GM19395 (cell line): ENCODE measurements around the gene APC2.
"Not testable (repeated sequence)": the region's sequence is repeated elsewhere in the genome, so short reads cannot be mapped to it uniquely, and the experiment has no call there.

ENCODE experiments used
- ATAC-seq: cut with Tn5 transposase; IDR thresholded peaks from one replicate; pipeline ENCODE4 v1.9.1; 2021; ENCODE audit warnings: mild to moderate bottlenecking, moderate library complexity; ENCODE audit not compliant: unreplicated experiment

Gene APC2

DNA sequence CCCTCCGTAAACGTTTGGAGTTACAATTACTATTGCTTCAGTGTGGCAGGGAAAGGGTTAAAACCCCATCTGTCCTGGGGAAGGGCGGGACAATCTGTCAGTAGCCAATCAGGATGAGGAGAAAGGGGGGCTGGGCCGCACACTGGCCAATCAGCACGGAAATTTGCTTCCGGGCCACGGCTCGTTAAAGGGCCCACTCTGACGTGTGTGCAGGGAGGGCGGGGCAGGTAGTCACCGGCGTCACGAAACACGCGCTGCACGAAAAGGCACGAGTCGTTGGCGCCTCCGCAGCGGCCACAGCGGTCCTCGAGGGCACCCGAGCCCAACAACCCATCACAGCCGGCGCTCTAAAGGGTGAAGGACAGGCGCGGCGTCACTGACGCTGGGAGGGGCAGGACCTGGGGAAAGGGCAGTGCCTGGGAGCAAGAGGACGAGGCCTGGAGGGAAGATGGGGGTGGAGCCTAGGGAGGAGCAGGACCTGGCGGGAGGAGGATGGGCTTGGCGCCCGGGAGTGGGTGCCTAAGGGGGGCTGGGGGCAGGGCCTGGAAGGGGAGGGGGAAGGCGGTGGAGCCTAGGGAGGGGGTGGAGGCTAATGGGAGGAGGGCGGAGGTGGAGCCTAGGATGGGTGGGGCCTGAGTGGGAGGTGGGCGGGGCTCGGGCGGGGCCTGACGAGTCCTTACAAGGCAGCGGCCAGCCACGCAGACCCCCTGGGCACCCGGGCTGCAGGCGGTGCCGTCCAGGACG, 58.0 kb downstream of the APC2 start:
- ATAC-seq: no peak

DNA sequence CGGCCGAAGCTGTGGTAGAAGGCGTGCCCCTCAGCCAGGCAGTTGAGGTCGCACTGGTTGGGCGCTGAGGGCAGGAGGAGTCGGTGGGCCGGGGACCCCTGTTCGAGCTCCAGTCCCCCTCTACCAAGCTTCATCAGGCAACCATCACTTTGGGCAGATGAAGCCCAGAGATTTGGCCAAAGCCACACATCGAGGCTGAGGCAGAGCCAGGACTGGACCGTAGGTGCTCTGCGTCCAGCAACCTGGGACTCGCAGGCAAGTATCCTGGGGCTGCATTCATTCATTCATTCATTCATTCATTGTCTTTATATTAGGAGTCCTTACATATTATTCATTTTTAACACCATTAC, 58.6 kb downstream of the APC2 start:
- ATAC-seq: no peak

DNA sequence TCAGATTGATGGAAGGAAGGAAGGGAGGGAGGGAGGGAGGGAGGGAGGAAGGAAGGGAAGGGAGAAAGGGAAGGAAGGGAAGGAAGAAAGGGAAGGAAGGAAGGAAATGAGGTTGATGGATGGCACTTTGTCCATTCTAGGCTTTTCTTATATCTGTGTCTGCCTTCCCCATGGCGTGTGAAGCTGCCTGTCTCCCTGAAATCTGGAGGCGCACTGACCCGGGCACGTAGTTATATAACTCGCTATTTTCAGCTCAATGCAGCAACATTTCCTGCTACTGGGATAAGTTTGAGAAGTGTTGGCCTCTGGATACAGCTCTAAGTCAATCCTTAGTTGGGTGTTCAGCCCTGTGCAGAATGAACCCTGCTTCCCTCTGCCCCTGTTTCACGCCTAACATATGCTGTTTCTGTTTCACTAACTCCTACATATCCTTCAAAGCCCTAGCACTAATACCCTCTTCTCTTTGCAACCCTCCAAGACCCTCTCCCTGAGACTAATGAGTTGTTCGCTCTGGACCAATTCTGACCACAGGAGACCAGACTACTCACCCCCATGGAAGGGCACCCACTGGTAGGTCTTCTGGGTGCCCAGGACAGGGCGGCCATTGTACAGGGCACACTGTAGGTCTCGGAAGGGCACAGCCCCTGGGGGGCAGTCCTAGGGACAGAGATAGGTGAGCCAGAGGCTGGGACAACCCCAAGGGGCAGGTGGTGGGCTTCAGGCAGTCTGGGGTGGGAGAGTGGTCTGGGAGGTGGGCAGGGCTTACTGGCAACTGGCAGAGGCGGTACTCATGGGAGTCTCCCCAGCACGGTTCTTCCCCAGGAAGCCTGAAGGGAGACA, 59.9 kb downstream of the APC2 start:
- ATAC-seq: no peak

DNA sequence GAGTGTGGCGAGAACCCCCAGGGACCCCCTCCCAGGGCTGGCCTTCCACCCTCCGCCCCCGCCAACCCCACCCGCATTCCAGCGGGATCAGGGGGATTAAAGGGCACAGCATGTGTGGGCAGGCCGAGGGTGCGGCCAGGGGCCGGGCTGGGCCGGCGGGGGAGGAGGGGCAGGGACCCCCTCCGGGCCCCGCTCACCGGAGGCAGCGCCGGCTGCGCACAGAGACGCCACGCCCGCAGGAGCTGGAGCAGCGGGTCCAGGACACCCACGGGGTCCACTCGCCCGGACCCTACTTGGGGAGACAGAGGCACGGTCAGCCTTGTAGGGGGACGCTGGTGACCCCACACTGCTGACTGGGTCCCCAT, 60.5 kb downstream of the APC2 start:
- ATAC-seq: no peak

DNA sequence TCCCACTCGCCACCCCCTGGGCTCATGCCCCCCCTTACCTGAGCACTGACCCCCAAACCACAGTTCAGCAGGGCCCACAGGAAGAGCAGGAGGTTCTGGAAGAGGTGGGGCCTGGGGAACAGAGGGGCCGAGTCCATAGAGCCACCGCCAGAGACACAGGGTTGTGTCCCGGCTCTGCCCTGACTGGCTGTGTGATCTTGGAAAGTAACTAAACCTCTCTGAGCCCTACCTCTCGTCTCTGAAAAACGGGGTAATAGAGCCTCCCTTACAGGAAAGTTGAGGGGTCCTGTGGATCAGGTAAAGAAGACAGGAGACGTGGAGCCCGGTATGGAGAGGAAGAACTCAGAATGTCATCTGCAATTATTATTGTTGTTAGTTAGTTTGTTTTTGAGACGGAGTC, 60.9 kb downstream of the APC2 start:
- no peak for ATAC-seq

DNA sequence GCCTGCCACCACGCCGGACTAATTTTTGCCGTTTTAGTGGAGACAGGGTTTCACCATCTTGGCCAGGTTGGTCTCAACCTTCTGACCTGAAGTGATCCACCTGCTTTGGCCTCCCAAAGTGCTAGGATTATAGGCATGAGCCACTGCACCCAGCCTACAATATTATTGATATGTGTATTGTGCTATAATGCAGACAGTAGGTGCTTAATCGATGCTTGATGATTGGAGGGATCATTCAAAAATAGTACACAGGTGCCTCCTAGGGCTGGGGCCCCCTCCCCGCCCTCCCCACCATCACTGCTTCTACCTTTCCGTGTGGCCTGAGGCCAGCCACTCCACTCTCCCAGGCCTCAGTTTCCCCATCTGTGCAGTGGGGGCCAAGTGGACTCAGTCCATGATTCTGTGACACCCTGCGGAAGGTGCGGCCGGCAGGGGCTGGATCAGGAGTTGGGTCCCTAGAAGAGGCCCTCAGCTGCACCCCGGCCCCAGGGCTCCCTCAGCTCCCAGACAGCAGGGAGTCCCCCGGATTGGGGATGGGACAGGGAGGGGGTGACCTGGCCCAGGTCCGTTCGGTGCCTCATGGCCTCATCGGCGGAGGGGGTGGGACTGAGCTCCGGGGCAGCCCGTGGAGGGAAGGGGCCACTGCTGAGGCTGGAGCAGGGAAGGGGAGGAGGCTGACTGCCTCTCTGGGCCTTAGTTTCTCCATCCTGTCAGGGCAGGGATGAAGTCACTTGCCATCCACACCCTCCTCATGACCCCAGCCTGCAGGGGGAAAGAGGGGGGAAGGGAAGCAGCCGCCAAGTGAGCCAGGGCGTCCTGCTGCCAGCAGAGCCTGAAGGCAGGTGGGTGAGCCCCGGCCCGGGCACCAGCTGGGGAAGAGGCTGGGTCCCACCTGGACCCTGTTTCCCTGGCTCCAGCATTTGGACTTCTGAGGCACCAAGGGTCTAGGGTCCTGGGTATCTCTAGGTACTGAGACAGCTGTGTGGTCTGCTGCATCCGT, 61.7 kb downstream of the APC2 start:
- no peak for ATAC-seq

DNA sequence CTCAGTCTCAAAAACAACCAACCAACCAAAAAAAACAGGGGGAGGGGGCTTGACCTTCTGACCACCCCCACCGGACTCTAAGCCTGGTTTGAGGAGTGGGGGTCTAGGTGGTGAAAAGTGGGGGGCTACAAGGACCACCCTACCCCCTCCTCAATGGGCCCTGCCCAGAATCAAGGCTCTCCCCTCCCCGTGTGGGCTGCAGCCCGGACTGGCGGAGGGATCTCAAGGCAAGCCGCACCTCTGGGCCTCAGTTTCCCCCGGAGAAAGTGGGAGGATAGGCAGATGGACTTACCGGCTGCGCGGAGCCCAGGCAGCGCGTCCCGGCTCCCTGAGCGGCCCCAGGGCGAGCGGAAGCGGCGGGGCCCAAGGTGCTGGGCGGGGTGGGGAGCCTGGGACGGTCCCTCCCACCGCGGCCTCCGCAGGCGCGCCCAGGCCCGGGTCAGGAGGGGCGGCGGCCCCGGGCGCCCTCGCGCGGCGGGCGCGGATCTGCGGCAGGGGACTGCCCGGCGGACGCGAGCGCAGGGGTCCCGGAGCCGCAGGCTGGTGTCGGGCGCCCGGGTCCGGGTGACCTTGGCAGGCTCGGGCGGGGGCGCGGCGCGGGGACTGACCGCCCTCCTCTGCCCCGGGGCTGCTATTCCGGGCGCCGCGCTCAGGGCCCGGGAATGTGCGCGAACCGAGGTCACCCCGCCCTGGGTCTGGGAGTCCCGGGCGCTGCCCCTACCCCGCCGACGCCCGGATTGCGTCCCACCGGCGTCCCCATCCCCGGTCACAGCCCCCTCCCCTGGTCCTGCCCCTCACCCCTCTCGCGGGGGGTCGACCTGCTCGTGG, 63.0 kb downstream of the APC2 start, which contains the start of gene ADAMTSL5:
Gene ADAMTSL5, minus strand, starts transcription at position 349 of the 828 bp plus-strand sequence. CDS start 2,076 bp downstream, outside the sequence.
- ATAC-seq: no peak

DNA sequence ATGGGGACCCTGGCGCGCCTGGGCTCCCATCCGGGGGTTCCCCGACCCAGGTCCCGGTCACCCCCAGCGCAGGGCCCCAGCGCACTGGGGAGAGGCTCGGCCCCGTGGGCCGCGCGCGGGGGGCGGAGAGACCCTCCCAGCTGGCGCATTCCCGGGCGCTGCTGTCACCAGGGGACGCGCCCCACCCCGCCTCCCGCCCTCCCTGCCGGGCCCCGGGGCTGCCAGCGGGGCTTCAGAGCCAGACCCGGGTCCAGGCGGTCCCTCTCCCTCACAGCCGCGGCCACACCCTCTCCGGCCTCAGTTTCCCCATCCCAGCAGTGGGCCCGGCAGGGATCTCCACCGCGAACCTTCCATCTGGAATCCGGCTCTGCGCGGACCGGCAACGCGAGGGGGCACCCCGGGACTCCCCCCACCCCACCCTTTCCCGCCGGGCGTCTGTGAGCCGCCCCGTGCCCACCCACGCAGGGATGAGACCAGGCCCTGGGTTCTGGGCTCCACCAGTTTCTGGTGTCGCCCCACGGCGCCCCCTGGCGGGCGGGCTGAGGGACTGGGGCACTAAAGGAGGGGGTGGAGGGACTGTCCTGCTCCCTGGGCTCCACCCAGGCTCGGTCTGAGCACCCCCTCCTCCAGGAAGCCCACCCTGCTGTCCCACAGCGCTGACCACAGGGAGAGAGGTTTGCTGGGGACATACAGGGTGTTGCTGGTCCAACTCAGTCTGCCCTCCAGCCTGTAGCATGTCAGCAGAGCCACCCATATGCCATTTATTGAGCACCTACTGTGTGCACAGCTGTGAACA, 63.8 kb downstream of the APC2 start:
- no peak for ATAC-seq

DNA sequence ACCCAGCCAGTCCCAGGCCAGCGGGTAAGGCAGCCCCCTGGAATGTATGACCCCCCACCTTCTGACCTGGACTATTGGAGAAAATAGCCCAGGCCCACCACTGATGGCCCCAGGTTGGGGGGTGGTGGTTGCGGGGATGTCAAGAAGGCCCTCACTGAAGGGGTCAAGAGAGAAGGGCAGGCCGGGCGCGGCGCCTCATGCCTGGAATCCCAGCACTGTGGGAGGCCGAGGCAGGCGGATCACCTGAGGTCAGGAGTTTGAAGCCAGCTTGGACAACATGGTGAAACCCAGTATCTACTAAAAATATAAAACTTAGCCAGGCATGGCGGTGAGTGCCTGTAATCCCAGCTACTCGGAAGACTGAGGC, 64.4 kb downstream of the APC2 start:
- ATAC-seq: no peak

DNA sequence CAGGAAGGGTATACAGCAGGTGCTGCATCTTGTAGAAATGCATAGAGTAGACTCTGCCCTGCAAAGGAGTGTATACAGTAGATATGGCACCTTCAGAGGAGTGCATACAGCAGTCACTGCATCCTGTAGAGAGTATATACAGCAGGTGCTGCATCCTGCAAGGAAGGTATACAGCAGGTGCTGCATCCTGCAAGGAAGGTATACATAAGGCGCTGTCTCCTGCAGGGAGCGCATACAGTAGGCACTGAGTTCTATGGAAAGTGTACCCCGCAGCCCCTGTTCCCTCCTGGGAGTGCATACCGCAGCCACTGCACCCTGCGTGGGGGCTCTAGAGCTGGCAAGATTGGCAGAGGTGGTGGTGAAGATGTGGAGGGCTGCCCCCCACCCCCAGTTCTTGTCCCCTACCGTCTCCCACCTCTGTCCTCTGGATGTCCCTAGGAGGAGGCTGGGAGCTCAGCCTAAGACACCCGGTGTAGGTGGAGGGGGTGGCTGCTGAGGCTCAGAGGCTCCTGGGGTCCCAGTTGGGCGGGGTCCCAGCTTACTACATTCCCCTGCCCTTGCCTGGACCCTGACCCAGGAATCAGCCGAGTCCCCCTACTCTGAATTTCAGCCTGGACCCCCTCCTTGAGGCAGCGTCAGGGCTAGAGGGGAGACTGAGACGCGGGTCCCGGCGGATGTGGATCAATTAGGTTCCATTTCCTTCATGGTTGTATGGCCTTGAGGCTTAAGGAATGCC, 65.2 kb downstream of the APC2 start:
- ATAC-seq: no peak

DNA sequence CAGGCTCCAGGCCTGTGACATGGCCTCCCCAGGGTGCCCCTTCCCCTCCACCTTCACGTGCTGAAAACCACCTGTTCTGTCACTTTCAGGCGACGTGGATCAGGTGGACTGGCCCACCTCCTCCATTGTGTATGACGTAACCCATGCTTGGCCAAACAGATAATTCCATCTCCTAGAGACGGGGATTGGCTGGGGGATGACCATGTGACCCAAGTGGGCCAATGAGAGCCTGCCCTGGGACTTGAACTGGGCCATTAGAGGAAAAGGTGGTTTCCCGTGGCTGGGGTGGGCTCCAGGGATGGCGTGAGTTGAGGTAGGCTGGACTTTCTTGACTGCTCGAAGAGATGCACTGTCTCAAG, 66.5 kb downstream of the APC2 start:
- ATAC-seq: no peak

DNA sequence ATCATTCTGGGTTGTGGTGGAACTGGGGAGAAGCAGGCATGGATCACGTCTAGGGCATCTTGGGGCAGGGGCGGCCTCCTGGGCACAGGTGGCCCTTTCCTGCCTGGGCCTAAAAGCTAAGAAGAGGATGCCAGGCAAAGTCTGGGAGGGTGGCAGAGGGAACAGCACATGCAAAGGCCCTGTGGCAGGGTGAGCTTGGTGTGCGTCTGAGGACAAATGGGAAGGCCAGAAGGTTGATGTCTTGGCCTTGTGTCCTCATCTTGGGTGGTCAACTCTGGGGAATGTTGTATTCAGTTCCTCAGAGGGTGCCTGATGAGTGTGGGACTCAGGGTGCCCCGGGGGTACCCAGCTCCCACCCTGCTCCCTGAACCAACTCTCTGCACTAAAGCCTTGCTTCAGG, 68.5 kb downstream of the APC2 start:
- no peak for ATAC-seq

DNA sequence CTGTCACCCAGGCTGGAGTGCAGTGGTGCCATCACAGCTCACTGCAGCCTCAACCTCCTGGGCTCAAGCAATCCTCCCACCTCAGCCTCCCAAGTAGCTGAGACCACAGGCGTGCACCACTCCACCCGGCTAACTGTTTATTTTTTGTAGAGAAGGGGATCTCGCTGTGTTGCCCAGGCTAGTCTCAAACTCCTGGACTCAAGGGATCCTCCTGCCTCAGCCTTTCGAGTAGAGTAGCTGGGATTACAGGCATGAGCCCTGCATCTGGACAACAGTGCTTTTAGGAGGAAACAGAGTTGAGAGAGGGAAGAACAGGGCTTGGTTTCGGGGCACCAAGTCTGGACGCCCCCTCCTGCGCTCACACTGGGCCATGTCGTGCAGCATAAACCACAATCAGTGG, 69.9 kb downstream of the APC2 start:
- not testable (repeated sequence) for ATAC-seq

DNA sequence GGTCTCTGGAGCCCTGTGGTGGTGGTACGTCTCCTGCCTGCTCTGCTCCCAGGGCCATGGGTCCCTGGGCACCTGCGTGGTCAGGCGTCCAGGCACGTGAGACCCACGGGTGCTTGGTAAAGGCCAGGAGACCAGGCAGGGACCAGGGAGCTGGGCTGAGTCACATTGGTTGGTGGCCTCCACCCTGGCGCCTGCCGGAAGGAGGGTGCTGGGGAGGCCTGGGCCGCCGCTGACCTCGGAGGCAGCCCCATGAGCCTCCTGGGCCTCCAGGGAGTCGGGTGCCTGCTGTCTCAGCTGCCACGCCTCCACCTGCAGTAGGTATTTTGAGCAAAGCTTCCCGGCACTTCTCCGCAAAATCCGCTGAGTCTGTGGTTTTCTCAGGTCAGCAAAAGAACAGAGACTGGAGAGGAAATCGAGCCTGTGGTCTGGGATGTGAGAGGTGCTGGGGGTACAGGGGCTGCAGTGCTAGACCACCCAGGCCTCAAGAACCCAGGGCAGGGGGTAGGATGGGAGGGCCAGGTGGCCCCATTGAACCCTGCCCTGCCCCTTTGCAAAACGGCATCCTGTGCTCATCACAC, 70.4 kb downstream of the APC2 start:
- no peak for ATAC-seq

DNA sequence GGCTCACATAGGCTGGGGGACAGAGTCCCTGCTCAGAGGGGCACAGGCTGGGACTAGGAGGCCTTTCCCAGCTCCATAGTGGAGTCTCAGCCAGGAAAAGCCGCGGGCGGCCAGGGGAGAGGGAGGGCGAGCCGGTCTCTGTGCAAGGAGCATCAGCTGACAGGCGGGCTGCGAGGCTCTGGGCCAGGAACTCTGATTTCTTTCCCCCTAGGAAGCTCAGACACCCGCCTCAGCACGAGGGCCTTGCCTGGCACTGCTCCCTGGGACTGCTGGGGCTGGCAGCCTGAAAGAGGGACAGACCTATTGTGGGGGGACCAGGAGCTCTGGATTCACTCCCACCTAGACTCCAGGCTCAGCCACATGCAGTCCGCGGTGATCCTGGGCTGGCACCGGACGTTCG, 71.7 kb downstream of the APC2 start:
- ATAC-seq: no peak

DNA sequence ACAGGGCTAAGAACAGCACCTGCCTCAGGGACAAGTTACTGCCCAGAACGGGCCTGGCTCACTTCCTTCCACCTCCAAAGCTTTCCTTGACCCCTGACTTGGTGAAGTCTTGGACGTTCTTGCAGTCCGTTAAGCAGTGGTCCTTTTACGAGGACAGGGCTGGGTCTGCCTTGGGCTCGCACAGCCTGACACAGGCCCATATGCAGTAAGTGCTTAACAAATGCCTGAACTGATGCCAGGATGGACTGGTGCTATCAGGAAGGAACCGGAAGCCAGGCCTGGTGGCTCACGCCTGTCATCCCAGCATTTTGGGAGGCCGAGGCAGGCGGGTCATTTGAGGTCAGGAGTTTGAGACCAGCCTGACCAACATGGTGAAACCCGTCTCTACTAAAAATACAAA, 72.1 kb downstream of the APC2 start:
- no peak for ATAC-seq

DNA sequence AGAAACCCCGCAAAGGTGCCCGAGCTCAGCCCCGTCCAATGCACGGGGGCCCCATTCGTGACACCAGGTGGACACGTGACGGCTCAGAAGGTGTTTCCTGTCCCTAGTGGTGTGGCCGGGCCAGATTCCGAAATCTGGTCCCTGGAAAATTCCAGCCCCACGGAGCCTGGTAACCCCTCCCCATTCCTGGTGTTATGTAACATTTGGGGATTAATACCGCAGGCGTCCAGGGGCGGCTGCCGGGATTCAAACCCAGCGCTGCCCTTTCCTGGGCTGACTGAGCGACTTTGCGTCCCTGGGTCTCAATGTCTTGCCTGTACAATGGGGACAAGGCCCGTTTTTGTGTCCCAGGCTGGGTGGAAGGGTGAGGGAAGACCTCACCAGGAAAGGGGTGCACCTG, 72.9 kb downstream of the APC2 start:
- ATAC-seq: no peak
